ENCODE measurements around the gene PANK3.
"Not testable (repeated sequence)": the region's sequence is repeated elsewhere in the genome, so short reads cannot be mapped to it uniquely, and the experiment has no call there.

PANK3 gene
- total RNA-seq: 136 to 440 (median 267) reads per million in 18 experiments

DNA sequence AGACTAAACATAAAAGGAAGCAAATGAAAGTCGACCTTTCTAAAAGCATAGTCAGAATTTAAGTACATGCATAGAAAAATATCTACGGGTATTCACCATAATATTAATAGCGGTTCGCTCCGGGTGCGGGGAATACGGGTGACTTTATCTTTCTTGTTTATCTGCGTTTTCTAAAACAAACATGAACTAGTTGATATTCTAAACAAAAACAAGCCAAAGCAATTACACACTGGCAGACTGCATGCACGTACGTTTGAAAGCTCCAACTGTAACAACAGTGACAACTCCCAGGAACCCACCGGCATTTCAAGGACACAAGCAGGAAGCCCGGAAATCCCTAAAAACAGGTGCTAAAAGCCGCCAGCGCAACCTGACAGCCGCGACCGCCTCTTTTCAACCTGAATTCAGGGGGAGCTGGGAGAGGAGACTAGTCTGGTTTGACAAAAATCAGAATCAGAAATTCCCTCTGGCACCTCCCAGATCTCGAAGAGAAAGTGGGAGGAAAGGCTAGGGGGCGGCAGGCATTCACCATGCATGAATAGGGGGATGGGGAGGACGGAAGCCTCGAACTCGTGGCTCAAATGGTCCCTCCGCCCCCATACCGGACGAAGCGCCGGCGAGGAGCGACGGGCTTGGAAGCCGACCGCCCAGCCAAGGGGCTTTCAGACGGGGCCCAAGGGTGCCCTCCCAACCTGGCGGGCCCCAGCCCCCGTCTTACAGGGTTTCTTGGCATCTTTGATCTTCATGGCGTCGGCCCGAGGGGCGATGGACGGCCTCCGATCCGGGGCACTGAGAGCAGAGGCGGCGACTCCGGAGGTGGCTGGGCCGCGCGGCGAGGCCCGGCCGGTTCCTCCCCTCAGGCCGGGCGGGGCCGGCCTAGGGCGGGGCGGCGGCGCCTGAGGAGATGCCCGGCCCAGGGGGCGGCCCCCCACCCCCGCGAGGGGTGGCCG lies at the start of gene PANK3:
Gene PANK3, minus strand, starts transcription at position 831 of the 950 bp plus-strand sequence. Its CDS starts 85 bp downstream, at position 746.
- DNase-seq: peak in 1 of 2 donors; percentile 92

DNA sequence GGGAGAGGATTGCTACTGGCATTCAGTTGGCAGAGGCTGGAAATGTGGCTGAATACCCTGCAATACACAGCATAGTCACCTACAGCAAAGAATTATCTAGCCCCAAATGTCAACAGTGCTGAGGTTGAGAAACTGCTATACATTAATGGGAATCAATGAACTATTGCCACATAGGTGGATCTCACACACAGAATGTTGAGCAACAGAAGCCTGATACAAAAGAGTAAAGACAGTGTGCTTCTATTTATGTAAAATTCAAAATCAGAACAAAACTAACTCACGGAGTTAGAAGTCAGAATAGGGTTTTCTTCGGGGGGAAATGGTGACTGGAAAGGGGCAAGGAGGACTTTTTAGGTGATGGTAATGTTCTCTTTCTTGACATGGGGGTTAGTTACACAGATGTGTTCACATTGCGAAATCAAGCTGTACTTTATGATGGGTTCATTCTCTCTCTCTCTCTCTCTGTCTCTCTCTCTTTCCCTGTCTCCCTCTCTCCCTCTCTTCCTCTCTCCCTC lies 45.7 kb upstream of the PANK3 start:
- DNase-seq: no peak

DNA sequence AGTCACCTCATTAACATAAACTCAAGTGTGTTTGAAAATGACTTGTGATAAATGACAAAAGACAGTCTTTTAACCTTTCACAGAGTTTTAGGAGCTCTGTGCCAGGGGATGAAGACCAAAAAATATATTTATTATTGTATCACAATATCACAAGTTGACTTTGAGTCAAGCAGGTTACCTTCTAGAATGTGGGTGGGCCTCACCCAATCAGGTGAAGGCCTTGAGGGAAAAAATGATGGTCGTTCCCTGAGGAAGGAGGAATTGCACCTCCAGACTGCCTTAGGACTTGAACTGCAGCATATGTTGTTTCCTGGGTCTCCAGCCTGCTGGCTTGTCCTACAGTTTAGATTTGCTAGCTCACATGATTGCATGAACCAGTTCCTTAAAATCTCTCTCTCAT lies 41.6 kb upstream of the PANK3 start:
- no peak for DNase-seq

DNA sequence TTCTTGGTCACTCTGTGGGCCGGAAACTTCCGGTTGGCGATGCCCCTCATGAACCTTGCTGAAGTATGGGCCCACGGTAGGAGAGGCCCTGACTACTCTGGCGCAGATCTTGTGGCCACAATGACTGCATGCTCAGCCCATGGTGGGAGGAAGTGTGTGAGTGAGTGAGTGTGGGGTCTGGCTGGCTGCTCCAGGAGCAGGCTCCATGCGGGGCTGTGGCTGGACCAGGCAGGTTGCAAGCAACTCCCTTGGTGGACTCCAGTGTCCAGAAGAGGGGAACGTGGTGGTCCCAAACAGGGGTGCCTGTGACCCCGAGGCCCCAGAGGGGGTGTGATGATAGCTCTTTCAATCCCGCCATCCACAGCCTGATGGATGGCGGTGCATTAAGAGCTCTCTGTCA lies 35.5 kb upstream of the PANK3 start:
- no peak for DNase-seq

DNA sequence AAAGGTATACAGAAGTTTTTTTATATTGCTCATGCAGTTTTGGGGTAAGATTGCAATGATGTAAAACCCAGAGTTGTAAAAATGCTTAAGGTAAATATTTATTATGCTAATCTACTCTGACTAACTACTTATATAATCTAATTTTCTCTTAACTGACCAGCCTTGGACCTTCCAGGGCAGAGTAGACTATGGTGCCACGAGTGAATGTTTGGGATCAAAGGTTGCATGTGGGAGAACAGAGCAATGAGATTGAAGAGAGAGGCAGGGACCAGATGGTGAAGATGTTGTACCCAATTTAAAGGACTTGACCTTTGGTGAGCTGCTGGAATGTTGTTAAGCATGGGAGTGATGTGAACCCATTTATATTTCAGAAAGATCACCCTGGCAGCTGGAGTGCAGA lies 34.8 kb upstream of the PANK3 start:
- DNase-seq: no peak

DNA sequence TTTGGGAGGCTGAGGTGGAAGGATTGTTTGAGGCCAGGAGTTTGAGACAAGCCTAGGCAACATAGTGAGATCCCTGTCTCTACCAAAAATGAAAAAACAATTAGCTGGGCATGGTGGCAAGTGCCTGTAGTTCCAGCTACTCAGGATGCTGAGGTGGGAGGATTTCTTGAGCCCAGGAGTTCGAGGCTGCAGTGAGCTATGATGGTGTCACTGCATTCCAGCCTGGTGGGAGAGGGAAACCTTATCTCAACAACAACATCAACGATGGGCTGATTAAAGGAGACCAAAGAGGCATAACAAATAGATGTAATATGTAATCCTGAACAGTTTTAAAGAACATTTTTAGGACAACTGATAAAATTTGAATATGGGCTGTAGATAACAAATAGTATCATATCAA lies 34.2 kb upstream of the PANK3 start:
- DNase-seq: no peak

DNA sequence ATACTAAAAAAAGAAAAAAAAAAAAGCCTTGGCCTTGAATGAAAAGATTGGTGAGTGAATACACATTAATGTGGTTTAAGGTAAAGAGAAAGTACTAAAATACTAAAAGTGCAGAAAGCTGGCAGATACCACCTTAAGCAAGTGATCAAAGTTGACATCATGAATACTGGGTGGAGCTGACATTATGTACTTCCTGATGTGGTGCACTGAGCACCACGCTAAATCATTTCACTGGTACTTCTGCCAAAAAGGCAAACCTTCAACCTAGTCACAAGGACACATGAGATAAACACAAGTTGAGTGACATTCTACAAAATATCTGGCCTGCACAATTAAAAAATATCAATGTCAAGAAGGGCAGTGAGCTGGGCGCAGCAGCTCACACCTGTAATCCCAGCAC lies 33.8 kb upstream of the PANK3 start:
- DNase-seq: peak; percentile 11 to 21

DNA sequence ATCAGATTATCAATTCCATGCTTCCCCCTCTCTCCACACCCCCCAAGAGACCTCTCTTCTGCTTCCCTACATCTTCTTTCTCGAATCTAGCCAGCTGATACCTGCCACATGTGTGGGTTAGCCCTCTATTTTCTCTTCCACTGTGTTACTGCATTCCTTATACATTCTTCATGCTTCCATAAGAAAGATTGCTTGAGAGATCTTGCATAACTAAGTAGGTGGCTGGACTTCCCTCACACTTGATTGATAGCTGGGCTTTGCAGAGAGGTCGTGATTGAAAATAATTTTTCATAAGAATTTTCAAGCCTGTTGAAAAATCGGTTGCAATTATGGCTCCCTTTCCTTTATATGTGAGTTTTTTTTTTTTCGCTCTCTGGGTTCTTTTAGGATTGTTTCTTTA lies 33.0 kb upstream of the PANK3 start:
- no peak for DNase-seq

DNA sequence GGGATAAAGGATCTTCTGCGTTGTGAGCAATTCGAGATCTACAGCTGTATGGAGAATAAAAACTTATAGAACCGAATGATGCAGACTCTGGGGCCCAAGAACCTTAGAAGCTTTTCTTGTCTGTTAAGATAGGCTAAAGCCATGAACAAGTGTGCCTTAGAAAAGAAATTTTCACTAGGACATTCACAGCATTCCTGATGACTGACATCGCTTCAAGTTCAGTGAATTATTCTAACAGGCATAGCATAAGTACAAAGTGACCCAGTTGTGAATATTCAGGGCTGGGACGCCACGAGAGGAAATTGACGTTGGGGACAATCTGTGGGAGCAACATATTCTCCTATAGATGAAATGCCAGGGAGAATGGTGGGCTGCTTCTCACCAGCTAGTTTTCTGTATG lies 32.0 kb upstream of the PANK3 start:
- no peak for DNase-seq

DNA sequence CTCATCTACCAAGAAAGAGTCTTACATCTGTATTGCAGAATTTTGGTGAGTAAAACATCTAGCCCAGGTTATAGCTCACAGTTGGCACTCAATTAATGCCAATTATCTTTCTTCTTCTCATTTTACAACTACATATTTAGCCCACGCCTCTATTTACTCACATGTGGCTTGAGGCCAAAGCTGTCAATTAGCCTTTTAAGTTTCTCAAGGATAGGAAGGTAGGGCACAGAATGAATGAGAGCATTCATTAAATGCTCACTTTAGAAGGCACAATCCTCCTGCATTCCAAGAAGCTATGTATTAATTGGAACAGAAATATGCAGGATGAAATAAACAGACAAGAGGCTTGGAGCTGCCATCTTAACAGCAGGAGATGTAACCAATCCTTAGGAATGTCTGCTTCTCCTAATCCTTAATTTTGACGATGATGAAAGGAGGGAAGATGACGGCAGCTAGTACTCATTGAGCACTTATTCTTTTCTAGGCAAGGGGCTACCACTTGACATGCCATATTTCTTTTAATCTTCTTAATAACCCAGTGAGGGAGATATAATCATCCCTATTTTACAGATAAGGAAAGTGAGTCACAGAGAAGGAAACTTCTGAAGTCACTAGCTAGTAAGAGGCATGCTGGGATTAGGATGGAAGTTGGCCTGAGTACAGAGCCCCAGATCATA lies 30.8 kb upstream of the PANK3 start:
- DNase-seq: no peak

DNA sequence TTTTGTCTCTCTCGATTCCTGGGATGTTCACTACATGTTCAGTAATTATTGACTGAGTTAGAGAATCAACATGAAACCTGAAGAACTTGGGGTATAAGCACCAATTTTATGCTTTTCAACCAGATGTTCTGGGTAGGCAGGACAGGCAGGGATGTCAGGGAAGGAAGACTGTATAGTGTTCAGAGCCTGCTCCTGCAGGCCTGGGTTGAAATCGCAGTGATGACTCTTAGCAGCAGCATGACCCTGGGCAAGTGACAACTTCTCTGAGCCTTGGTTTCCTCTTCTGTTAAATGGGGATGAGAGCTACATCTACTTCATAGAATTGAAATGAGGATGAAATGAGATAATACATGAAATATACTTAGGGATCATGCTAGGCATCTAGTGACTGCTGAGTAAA lies 29.7 kb upstream of the PANK3 start:
- no peak for DNase-seq

DNA sequence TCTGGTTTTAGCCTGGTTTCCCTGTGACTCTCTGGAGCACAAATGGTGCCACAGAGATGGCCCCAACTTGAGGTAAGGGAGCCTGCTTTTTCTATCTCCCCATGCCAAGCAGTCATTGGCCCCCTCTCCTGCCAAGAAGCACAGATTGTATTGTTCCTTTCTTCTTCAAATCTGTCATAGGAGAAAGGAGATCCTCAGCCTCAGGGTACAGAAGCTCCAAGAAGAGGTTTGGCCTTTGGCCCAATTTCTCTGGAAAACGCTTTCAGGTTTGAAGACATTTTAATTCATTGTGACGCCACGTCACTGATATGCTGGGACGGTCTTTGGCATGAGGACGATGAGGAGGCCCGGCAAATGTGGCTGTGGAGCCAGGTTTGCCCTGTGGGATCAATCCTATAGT lies 29.2 kb upstream of the PANK3 start:
- no peak for DNase-seq

DNA sequence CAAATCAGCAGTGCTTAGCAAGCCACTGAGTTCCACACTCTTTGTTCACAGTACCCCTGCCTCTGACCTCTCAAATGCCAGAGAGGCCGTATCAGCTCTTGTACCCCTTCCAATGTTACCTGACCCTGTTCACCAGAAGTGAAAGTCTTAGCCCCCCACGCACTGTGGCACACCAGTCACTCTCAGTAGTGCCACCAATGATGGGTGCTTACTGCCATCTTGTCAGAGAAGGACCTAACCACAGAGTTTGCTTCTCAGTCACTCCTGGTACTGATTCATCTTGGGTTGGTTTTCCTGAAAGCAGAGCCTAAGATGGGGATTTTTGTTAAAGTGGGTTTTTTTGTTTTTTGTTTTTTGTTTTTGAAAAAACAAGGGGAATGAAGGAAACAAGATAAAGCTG lies 28.8 kb upstream of the PANK3 start:
- DNase-seq: no peak

DNA sequence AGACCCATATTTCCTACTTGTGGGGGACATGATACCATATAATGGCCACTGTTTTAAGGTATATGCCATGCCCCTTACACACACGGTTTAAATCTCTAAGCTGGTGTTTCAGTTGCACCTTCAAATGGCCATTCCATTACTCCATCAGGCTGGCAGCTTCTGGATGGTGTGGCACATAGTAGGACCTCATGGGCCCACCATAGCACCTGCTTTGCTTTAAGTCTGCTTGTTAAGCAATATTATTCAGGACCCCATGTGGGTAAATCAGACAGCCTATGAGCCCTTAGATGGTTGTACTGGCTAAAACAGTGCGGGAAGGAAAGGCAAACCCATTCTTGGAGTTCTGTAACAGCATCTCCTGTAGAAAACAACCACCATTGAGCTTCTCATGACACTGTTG lies 27.4 kb upstream of the PANK3 start:
- DNase-seq: no peak

DNA sequence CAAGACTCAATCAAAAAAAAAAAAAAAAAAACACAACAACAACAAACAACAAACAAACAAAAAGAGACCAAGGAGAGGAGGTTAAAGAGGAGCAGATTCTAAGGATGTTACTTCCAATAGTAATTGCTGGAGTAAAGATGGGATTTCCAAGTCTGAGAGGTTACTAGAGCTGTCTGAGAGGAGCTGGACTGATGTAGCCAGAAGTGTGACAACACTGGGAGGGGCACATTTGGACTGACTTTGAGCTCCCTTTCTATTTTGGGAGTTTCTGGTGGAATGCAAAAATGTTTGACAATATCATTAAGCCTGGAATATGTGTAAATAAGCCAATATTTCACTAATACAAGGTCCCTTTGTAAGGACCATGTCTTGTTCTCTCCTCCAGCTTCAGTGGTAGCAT lies 25.3 kb upstream of the PANK3 start:
- DNase-seq: no peak

DNA sequence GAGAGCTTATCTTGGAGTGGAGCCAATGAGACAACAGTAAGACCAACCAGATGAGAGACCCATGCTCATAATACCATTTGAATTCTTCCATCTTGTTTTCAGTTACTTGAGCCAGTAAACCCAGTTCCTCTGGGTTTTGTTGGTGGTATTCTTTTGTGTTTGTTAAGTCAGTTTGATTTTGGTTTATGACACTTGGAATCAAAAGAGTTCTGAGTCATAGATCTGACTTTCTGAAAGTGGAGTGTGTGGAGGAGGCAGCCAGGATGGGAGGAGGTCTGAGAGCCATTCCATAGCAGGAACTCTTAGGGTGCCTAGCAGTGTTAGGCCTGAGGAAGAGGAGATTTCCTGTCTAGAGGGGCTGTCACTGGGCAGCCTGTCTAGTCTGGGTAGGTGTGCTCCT lies 24.6 kb upstream of the PANK3 start:
- DNase-seq: no peak

DNA sequence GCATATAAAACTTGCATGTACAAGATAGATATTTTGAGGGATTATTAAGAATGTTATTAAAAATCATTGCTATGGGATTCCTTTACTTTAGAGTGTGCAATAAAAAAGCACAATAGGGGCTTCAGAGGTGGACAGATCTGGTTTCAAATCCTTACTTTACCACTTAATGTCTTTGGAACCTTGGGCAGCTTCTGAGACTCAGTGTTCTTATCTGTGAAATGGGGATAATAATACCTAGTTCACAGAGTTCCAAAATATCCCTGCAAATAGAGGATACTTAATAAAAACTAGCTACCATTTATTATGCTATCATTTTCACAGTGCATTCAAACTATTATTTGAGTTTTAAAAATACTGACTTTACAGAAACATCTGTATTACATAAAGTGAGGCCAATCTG lies 23.3 kb upstream of the PANK3 start:
- no peak for DNase-seq

DNA sequence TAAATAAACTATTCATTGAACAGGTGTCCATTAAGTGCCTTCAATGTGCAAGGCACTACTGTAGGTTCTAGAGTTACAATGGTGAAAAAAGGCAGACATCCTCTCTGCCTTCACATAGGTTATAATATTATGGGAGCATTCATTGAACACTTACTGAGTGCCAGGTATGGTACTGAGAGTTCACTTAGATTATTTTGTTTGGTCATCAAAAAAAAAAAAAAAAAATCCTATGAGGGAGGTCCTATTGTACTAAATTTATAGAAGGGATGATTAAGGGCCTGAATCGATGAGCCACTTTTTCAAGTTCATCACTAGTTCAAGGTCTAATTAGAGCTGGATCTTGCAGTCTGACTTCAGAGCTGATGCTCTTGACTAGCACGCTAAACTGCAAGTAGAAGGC lies 22.8 kb upstream of the PANK3 start:
- no peak for DNase-seq

DNA sequence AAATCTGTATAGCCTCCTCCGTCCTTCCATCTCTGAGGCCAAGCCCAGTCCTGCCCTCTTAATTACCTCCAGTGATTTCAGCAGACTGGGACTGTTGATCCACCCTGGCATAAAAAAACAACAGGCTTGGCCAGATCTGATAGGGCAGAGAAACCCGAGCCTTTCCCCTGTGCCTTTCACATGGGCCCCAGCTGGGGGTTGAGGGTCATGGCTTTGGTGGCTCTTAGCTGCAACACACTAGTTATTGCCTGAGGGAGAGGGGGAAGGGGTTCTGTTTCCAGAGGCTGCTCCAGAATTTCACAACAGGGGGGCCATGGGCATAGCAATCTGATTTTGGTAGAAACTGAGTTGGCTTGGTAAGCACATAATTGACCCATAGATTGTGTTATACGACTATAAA lies 21.2 kb upstream of the PANK3 start:
- no peak for DNase-seq

DNA sequence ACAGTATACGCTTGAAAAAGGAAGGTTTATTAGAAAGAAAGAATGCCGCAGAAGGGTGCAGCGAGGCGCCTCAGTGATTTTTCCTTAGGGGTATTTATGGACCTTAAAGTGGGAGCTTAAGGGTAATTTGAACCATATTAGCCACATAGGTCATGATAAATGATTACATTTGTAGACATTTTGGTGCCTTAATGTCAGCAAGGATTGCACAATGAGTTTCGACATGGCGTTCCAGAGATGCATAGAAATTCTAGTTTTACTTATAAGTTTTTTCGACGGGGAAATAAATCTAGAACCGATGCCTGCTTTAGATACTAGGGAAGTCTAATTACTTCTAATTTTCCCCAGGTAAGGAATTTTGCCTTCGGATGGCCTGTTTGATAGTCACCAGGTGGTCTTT lies 20.7 kb upstream of the PANK3 start:
- no peak for DNase-seq

DNA sequence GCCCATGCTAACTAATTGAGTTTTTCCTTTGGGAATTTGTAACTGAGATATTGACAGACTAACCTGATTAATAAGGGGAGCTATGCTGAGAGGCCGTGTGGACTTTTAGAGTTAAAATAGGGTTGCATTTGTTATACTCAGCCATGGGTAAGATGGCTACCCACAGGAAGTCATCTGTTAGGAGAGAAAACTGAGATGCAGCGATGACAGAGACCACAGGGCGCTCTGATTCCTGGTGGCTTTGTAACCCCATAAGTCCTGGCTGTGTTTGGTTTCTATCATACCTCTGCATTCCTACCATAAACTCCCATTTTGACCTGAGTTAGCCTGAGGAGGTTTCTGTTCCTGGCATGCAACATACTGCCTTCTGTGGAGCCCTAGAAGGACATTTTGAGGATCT lies 19.5 kb upstream of the PANK3 start:
- DNase-seq: no peak

DNA sequence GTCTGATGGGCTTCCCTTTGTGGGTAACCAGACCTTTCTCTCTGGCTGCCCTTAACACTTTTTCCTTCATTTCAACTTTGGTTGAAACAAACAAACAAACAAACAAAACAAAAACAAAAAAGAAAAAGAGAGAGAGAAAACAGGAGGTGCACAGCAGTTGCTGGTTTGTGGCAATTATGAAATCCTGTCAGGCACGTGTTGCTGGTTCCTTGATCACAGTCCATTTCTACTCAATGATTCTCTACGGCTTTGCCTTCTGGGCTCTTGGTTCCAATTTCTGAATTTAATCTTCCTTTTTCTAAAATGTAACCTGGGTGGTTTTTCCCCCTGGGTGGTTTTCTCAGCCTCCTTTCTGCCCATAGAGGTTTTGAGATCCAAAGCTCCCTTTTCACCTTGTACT lies 17.8 kb upstream of the PANK3 start:
- DNase-seq: no peak

DNA sequence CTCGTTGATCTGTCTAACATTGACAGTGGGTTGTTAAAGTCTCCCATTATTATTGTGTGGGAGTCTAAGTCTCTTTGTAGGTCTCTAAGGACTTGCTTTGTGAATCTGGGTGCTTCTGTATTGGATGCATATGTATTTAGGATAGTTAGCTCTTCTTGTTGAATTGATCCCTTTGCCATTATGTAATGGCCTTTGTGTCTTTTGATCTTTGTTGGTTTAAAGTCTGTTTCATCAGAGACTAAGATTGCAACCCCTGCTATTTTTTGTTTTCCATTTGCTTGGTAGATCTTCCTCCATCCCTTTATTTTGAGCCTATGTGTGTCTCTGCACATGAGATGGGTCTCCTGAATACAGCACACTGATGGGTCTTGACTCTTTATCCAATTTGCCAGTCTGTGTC lies 17.0 kb upstream of the PANK3 start:
- not testable (repeated sequence) for DNase-seq

DNA sequence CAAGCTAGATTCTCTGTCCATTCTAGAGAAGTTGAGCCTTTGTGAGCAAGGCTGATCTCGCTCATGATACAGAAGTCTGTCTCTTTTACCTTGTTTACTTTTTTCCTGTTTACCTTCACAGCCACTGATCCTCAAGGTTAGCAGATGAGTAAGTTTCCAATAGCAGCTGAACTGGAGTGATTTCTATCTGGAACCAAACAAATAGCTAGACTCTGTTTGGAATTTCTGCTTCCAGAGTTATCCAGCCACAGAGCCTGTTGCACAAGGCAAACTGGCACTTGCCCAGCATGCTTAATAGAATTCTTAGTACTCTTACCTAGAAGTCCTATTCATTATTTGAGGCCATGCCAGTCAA lies 12.8 kb upstream of the PANK3 start:
- DNase-seq: no peak
